HG03354 (cell line): ENCODE data around the gene PPP2R5D.
"Not testable (repeated sequence)": the region's sequence is repeated elsewhere in the genome, so short reads cannot be mapped to it uniquely, and the experiment has no call there.

Experiments used
- ATAC-seq: cut with Tn5 transposase; IDR thresholded peaks from one replicate; pipeline ENCODE4 v1.9.1; 2021; ENCODE audit warnings: mild to moderate bottlenecking; ENCODE audit not compliant: unreplicated experiment, poor library complexity, severe bottlenecking

The PPP2R5D gene

GRCh38 chr6:42987533-42988451 is 3.4 kb downstream of the PPP2R5D start:
- ATAC-seq, result no peak

- no peak for ATAC-seq
These were observed 4.2 kb downstream of the PPP2R5D start for GRCh38 chr6:42988486-42989020.

- ATAC-seq, result no peak
These were observed 5.6 kb downstream of the PPP2R5D start for GRCh38 chr6:42989923-42990322.

GRCh38 chr6:42993445-42993844 is 9.1 kb downstream of the PPP2R5D start:
- ATAC-seq, result no peak

DNA sequence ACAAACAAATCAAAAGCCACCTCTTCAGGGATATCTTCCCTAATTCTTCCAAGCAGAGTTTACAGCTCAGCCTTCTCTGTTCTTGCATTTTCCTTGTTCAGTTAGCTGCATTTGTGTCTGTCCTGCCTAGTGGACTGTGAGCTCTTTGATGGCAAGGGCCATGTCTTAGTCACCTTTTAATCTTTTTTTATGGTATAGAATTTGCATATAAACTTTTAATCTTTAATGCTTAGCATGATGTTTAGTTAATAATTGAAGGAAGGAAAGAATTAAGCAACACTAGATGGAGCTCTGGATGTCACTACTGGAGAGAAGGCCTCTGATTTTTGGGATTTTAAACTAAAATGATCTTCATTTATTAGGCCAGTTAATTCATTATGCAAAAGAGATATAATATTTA is 12.1 kb downstream of the PPP2R5D start:
- ATAC-seq, result no peak

DNA sequence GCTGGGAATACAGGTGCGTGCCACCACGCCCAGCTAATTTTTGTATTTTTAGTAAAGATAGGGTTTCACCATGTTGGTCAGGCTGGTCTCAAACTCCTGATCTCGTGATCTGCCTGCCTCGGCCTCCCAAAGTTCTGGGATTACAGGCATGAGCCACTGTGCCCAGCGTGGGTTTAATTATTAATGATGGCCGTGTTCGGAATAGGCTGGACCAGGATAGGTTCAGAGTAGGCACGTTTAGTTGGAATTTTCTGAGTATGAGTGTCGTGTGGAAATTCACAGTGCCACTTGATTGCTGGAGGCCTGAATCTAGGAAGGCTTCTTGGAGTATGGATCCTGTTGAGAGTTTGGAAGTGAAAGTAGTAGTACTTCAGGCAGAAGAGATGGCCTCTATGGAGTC is 13.8 kb downstream of the PPP2R5D start:
- ATAC-seq, result not testable (repeated sequence)

DNA sequence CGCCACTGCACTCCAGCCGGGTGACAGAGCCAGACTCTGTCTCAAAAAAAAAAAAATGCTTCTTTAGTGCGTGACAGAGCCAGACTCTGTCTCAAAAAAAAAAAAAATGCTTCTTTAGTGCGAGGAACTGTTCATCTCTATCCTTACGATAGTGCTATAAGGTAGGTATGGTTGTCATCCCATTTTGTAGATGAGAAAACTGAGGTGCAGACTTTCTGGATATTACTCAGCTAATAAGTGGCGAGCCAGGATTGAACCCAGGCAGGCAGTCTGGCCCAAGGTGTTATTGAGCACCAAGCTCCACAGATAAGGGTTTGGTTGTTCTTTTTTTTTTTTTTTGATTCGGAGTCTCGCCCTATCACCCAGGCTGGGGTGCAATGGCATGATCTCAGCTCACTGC is 17.5 kb downstream of the PPP2R5D start:
- no peak for ATAC-seq

- ATAC-seq, result no peak
These were observed 21.5 kb downstream of the PPP2R5D start for GRCh38 chr6:43005844-43006243.

DNA sequence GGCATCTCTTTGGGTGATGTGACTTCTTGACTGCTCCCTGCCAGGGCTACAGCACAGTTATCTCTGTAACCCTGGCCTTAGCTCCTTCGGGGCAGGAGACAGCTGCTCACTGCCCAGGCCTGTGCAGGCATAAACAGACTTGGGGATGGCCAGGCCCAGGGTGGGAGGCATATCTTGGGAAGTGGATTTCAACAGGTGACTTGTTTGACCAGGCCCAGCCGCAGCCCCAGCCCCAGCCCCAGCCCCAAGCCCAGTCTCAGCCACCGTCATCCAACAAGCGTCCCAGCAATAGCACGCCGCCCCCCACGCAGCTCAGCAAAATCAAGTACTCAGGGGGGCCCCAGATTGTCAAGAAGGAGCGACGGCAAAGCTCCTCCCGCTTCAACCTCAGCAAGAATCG is 21.9 kb downstream of the PPP2R5D start:
- no peak for ATAC-seq

- ATAC-seq, result no peak
These were observed 22.8 kb downstream of the PPP2R5D start for GRCh38 chr6:43007126-43007525.

GRCh38 chr6:43009124-43009523 is 24.8 kb downstream of the PPP2R5D start:
- ATAC-seq, result no peak

- no peak for ATAC-seq
These were observed 26.8 kb downstream of the PPP2R5D start for GRCh38 chr6:43011207-43011606.

GRCh38 chr6:43012364-43012763 is 28.0 kb downstream of the PPP2R5D start:
- no peak for ATAC-seq

DNA sequence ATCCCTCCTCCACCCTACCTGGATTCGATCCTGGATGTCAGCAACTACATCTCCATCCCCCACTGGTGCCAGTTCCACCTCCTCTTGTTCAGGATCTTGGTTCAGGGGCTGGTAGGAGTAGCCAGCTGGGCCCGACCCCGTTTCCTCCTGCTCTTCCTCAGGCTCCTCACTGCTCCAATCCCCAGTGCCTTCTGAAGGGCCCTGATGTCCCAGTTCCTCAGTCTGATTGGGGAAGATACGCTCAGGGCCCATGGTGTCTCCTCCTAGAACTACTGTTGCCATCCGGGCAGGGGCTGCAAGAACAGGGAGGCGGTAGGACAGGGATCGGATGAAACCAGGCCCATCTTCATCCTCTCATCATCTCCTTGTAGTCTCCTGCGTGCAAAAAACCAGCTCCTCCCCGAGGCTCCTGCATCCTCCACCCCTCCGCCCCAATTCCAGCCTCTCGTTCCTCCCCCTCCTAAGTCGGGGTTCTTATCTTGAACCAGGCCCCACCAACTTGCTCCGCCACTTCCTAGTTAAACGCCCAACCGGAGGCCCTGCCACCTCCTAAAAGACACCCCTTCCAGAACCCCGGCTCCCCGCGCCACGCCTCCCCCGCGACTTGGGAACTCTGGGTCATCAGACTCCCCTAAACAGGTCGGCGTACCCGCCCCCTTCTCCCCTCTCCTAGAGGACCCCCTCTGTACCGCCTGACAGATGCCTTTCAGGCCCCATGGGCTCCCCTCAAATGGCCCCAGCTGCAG is 28.9 kb downstream of the PPP2R5D start:
- peak; percentile 3 for ATAC-seq

GRCh38 chr6:43013843-43014433 is 29.6 kb downstream of the PPP2R5D start, which contains the start of the genes KLHDC3 and MEA1:
TSS of gene KLHDC3 (plus strand) at chr6:43014249. CDS start at chr6:43017193, 2,944 bp downstream.
TSS of gene MEA1 (minus strand) at chr6:43013946. CDS start at chr6:43013813, 133 bp downstream.
- peak; percentile 93 for ATAC-seq

DNA sequence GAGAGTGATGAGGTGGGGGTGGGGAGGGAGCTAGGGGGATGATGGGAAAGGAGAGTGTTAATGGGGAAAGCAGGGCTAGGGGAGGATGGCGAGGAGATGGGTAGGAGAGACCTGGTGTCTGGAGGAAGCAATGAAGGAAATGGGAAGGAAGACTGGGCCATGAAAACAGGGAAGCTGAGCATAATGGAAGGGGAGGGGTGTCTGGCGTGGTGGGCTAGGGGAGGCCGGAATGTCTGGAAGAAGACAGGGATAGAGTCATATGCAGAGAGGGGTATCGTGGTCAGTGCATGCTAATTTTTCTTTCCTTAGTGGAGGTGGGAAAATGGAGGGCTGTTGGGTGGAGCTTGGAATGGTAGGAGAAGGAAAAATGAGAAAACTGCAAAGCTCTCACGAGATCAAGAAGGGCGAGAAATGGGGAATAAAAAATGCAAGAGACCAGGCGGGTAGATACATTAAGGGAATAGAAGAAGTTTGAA is 30.1 kb downstream of the PPP2R5D start:
- no peak for ATAC-seq

GRCh38 chr6:43016176-43016942 is 32.0 kb downstream of the PPP2R5D start:
- ATAC-seq, result no peak

DNA sequence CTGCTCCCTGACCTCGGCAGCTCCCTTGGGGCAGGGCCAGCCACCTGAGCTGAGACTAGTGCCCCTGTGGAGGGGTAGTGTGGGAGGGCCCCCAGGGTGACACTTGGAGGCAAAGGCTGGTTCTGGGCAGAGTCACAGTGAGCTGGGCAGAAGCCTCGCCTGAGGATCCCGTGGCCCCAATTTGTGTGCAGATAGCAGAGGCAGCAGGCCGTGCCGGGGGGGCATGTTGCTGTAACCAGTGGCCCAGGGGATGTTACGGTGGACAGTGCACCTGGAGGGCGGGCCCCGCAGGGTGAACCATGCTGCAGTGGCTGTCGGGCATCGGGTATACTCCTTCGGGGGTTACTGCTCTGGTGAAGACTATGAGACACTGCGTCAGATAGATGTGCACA is 32.6 kb downstream of the PPP2R5D start:
- ATAC-seq, result no peak

DNA sequence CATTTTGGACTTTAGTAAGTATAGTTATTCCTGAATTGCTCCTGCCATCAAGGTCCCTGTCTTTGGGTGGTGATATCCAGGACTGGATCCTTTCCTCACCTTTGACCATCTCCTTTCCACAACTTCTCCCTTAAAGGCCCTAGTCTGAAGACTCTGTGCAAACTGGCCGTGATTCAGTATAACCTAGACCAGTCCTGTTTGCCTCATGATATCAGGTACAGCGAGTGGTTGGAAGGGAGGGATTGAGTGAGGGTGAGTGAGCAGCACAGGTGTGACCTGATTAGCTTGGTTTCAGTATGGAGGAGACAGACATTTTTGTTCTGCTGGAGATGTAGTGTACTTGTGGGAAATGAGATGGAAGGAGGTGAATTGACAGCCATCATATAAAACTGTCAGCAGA is 34.8 kb downstream of the PPP2R5D start:
- ATAC-seq, result no peak
